ENCODE measurements around the gene MAPK10. TPM values are rescaled to one million over a fixed set of nuclear protein-coding genes. Genes with fewer than 3 reads are reported as not detected.

Gene MAPK10
- total and polyA plus RNA-seq, 9 of the 15 experiments (the other 6 are each of a cell fraction or from before 2014, with no cell fraction given), result 0.10 to 0.53 (median 0.18) TPM; not detected in 4

DNA sequence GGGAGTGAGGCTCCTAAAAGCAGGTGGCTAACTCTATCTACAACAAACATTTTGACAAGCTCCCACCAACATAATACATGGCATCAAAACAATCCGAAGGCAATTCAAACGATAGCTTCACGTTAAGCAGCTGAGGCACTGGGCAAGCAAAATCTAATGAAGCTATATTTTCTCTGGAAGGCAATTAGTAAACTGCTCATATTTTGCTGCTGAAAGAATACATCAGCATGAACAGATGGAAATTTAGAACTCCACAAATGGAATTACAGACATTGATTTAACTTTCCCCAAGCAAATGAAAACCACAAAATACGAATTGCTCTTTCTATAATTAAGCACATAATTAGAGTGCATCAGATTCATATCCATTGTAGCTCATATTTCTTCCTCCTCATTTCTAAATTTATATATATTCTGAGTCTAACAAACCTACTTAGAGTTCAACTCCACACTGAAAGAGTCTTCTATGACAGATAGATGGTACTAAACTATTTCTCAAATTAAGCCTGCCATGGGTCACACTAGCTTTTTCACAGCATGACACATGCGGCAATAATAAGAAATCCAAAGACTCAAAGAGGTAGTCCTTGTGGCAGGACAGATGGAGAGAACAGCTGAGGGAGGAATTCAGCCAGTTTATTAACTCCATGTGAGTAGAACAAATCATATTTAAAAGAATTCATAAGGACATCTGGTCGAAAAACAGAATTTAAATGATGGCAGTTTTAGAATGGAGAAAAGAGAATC lies 305.4 kb downstream of the MAPK10 start:
- POLR2A ChIA-PET, result interaction anchor here (1.2 kb wide), 1 partner anchor 9 kb away, joined by 4 read pairs; no protein-coding TSS in a partner anchor
- WGBS (ENCODE audit: insufficient coverage, low coverage, missing lambda C conversion rate), result 0% methylated on average over 6 of the region's 6 CpGs
- FAIRE-seq (no peak), ATAC-seq (no peak), DNase-seq (ENCODE audit: extremely low read depth in 1 of 4, low spot score in 3 of 4) (no peak)
- H3K4me1 ChIP-seq (replicated peaks in 1 of 2; ENCODE audit: control insufficient read depth in 2 of 2, insufficient read depth in 2 of 2, low read length in 2 of 2), result no peaks in the 10 kb centered on the region
- H3K36me3 ChIP-seq (ENCODE audit: control insufficient read depth, insufficient read depth, low read length), result no peaks in the 10 kb centered on the region
- in situ Hi-C loops (cut with MboI) (no loop called here), intact Hi-C loops (cut with micrococcal nuclease) (no loop called here)
- no peaks in the 10 kb centered on the region for H3K9me1 ChIP-seq (ENCODE audit: control insufficient read depth, insufficient read depth, low read length)
- TF ChIP-seq MTF1 (CRISPR knock-in tag; IDR thresholded peaks at IDR 0.05; ENCODE audit: borderline replicate concordance) (no peak), STAG1 (CRISPR knock-in tag; IDR thresholded peaks at IDR 0.05; ENCODE audit: borderline replicate concordance) (no peak)
- TF ChIP-seq, protein P1, sequence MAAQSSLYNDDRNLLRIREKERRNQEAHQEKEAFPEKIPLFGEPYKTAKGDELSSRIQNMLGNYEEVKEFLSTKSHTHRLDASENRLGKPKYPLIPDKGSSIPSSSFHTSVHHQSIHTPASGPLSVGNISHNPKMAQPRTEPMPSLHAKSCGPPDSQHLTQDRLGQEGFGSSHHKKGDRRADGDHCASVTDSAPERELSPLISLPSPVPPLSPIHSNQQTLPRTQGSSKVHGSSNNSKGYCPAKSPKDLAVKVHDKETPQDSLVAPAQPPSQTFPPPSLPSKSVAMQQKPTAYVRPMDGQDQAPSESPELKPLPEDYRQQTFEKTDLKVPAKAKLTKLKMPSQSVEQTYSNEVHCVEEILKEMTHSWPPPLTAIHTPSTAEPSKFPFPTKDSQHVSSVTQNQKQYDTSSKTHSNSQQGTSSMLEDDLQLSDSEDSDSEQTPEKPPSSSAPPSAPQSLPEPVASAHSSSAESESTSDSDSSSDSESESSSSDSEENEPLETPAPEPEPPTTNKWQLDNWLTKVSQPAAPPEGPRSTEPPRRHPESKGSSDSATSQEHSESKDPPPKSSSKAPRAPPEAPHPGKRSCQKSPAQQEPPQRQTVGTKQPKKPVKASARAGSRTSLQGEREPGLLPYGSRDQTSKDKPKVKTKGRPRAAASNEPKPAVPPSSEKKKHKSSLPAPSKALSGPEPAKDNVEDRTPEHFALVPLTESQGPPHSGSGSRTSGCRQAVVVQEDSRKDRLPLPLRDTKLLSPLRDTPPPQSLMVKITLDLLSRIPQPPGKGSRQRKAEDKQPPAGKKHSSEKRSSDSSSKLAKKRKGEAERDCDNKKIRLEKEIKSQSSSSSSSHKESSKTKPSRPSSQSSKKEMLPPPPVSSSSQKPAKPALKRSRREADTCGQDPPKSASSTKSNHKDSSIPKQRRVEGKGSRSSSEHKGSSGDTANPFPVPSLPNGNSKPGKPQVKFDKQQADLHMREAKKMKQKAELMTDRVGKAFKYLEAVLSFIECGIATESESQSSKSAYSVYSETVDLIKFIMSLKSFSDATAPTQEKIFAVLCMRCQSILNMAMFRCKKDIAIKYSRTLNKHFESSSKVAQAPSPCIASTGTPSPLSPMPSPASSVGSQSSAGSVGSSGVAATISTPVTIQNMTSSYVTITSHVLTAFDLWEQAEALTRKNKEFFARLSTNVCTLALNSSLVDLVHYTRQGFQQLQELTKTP (IDR thresholded peaks at IDR 0.05; ENCODE audit: low read depth in 1 of 2, partially characterized antibody in 2 of 2), result no peak
- H3K9ac ChIP-seq (ENCODE audit: insufficient read depth in 1 of 2, low read depth in 2 of 2, low read length in 2 of 2), result no peak overlapping the region
- CTCF ChIA-PET (ENCODE audit: low intra/inter-chr PET ratio), result no interaction called here
- H3K27me3 ChIP-seq (ENCODE audit: control insufficient read depth in 2 of 2, insufficient read depth in 2 of 2, low read length in 2 of 2), result no peaks in the 10 kb centered on the region
- H3K79me2 ChIP-seq (ENCODE audit: control insufficient read depth, insufficient read depth, low read length), result no peaks in the 10 kb centered on the region
- H3K4me2 ChIP-seq (ENCODE audit: insufficient read depth, low read length), result no peak overlapping the region
- H3K9me3 ChIP-seq (replicated peaks; ENCODE audit: control insufficient read depth, insufficient read depth, low read depth, low read length), result no peaks in the 10 kb centered on the region
- H3K4me3 ChIP-seq, result no peak overlapping the region
- no peak overlapping the region for H2AFZ ChIP-seq (ENCODE audit: low read depth, low read length)
- no peaks in the 10 kb centered on the region for H4K20me1 ChIP-seq (replicated peaks; ENCODE audit: control insufficient read depth, insufficient read depth, low read length)
- no peak overlapping the region for H3K27ac ChIP-seq (ENCODE audit: extremely low read depth, low read depth, low read length)
- no TSS peak for BruUV-seq (replicated peaks)
